Fibroblast of the conjunctiva (primary cell): Measurements from ENCODE around the gene MRPL24.
"Not testable (repeated sequence)": the region's sequence is repeated elsewhere in the genome, so short reads cannot be mapped to it uniquely, and the experiment has no call there.

ENCODE experiments used
- DNase-seq: peaks from one replicate; pipeline ENCODE4 v3.0.0-alpha.2; 2010; ENCODE audit warnings: low read depth

MRPL24 gene

GRCh38 chr1:156740741-156741480, at the start of gene MRPL24:
MRPL24 (minus strand) TSS chr1:156741088; CDS start chr1:156738704, 2,384 bp downstream.
- peak; percentile 99 for DNase-seq

- no peak for DNase-seq
Observed at GRCh38 chr1:156789621-156790318, 48.9 kb upstream of the MRPL24 start.

- no peak for DNase-seq
Observed at GRCh38 chr1:156788136-156788535, 47.2 kb upstream of the MRPL24 start.

GRCh38 chr1:156786640-156787039, 45.8 kb upstream of the MRPL24 start:
- no peak for DNase-seq

- no peak for DNase-seq
Observed at GRCh38 chr1:156785458-156785857, 44.6 kb upstream of the MRPL24 start.

- no peak for DNase-seq
Observed at GRCh38 chr1:156781585-156782186, 40.8 kb upstream of the MRPL24 start.

- DNase-seq = no peak
Observed at GRCh38 chr1:156777573-156777972, 36.7 kb upstream of the MRPL24 start.

- DNase-seq = no peak
Observed at GRCh38 chr1:156776942-156777341, 36.1 kb upstream of the MRPL24 start.

GRCh38 chr1:156775799-156776198, 34.9 kb upstream of the MRPL24 start:
- DNase-seq = no peak

GRCh38 chr1:156773607-156774006, 32.7 kb upstream of the MRPL24 start:
- DNase-seq = no peak

GRCh38 chr1:156772728-156773497, 32.0 kb upstream of the MRPL24 start:
- no peak for DNase-seq

- DNase-seq = no peak
Observed at GRCh38 chr1:156772222-156772621, 31.3 kb upstream of the MRPL24 start.

- DNase-seq = no peak
Observed at GRCh38 chr1:156768610-156769295, 27.9 kb upstream of the MRPL24 start.

GRCh38 chr1:156767879-156768604, 27.2 kb upstream of the MRPL24 start:
- DNase-seq = no peak

- DNase-seq = peak; percentile 100
Observed at GRCh38 chr1:156767101-156767878, 26.4 kb upstream of the MRPL24 start, which contains the start of gene PRCC. PRCC (plus strand) TSS chr1:156767535; CDS start chr1:156767772, 237 bp downstream.

GRCh38 chr1:156766298-156767100, 25.6 kb upstream of the MRPL24 start:
- DNase-seq = no peak

GRCh38 chr1:156765666-156766065, 24.8 kb upstream of the MRPL24 start:
- no peak for DNase-seq

GRCh38 chr1:156765136-156765535, 24.2 kb upstream of the MRPL24 start:
- DNase-seq = not testable (repeated sequence)

- DNase-seq = no peak
Observed at GRCh38 chr1:156760796-156761104, 19.9 kb upstream of the MRPL24 start.
